DLD1 (cell line): Measurements from ENCODE around the gene MLLT1.

Source experiments
- in situ Hi-C: cut with HindIII; loops from 2 replicates; pipeline ENCODE4 v1.10.0; 2017; ENCODE audit warnings: low sequenced_read_pairs

The MLLT1 gene

DNA sequence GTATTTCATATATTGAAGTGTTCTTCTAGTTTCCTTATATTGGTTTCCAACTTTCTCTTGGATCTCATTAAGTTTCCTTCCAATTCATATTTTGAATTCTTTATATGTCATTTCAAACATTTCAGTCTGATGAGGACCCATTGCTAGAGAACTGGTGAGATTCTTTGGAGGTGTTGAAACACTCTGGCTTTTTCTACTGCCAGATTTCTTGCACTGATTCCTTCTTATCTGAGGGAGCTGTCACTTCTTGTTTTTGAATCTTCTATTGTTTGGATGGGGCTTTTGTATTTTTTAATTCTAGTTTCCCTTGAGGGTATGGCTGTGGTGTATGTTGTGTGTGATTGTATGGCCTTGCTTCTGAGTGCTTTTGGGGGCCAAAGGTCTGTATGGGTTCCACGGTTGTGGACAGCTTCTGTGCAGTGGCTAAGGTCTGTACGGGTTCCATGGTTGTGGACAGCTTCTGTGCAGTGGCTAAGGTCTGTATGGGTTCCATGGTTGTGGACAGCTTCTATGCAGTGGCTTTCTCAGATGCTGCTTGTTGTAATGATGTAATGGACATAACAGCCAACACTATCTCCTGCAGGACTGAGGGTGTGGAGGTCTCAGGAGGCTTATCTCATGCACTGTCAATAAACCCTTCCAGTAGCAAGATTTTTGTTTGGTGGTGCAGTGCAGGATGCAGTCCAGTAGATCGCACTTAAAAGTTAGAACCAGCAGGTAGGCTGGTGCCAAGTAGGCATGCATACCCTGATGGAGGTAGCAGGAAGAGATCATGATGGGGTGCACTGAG lies 107.5 kb downstream of the MLLT1 start:
- in situ Hi-C loops = no loop called here

GRCh38 chr19:6167115-6167514 lies 112.7 kb downstream of the MLLT1 start:
- in situ Hi-C loops = no loop called here

DNA sequence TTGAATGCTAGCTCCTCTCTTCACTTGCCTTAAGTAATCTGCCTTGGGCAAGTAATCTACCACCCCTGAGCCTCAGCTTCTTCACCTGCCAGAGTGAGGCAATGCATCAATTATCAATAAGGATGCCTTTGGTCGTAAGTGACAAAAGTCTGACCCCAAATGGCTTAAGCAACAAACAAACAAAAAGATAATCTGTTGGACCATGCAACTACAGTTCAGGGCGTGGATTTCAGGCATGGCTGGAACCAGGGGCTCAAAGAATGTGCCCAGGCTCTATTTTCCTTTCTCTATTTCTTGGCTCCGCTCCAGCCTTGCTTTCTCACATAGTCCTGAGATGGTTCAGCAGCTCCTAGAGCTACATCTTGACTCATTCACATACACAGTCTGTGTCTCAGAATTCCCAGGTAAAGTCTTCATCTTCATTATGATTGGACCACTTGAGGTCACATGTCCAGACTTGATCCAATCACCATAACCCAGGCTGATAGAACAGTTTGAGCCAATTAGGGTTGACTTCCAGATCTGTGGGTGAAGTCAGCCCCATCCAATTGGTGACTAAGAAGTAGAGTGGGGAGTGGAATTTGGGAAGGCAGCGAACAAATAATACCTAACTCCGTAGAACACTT lies 114.8 kb downstream of the MLLT1 start:
- in situ Hi-C loops = no loop called here

- in situ Hi-C loops = no loop called here
Measured at GRCh38 chr19:6161271-6161850, 118.4 kb downstream of the MLLT1 start.
